HG03064 (cell line): ENCODE data around the gene MED23.

Experiments used
- ATAC-seq: cut with Tn5 transposase; IDR thresholded peaks from one replicate; pipeline ENCODE4 v1.9.1; 2021; ENCODE audit warnings: low read depth; ENCODE audit not compliant: unreplicated experiment

MED23 gene

GRCh38 chr6:131627724-131628682 is at the start of gene MED23:
Gene MED23 (minus strand): TSS chr6:131628242. CDS start chr6:131628049, 193 bp downstream.
- ATAC-seq: peak; percentile 99

DNA sequence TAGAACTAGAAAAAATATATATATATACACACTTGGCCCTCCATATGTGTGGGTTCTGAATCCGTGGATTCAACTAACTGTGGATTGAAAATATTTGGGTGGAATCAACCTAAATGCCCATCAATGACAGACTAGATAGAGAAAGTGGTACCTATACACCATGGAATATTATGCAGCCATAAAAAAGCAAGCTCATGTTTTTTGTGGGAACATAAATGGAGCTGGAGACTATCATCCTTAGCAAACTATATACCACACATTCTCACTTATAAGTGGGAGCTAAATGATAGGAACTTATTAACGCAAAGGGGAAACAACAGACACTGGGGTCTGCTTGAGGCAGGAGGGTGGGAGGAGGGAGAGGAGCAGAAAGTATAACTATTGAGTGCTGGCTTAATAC is 45.1 kb upstream of the MED23 start:
- ATAC-seq: no peak

GRCh38 chr6:131669891-131670290 is 41.8 kb upstream of the MED23 start:
- ATAC-seq: no peak

DNA sequence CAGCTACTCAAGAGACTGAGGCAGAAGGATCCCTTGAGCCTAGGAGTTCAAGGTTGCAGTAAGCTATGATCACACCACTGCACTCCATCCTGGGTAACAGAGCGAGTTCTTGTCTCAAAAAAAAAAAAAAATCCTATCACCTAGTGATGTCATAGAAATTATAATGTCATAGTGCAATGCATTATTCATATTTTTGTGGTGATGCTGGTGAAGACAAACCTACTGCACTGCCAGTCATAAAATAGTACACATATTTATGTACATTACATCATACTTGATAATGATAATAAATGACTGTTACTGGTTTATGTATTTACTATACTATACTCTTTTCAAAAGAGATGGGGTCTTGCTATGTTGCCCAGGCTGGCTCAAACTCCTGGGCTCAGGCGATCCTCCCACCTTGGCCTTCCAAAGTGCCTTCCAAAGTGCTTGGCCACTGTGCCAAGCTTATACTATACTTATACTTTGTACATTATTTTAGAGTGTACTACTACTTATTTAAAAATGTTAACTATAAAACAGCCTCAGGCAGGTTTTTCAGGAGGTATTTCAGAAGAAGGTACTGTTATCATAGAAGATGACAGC is 35.6 kb upstream of the MED23 start:
- no peak for ATAC-seq

GRCh38 chr6:131660195-131660594 is 32.2 kb upstream of the MED23 start:
- ATAC-seq: no peak

DNA sequence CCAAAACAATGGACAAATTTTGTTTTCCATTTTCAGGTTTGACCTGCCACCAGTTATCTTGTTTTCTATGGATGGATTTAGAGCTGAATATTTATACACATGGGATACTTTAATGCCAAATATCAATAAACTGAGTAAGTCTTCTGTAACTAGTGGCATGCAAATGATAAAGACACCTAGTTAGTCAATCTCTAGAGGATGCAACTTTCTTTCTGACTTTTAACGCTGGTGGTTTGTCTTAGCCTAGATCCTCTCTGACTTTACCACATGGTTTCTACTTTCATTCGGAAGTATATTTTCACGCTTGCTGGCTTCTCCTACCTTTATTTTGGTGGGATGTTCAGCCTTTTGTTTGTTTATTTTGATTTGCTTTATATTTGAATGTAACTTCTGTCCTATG is 30.2 kb upstream of the MED23 start:
- ATAC-seq: no peak

DNA sequence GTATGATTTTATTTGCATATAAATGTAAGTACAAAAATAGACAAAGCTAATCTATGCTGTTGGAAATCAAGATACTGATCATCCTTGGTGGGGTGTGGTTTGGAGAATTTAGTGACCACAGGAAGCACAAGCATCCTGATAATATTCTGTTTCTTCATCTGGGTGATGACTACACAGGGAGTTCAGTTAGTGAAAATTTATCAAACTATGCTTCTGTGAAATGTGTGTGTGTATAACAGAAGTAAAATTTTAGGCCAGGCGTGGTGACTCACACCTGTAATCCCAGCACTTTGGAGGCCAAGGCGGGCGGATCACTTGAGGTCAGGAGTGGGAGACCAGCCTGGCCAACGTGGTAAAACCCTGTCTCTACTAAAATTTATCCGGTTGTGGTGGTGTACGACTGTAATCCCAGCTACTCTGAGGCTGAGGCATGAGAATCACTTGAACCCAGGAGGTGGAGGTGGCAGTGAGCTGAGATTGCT is 29.6 kb upstream of the MED23 start:
- no peak for ATAC-seq

- ATAC-seq: no peak
Measured at GRCh38 chr6:131657222-131657621, 29.2 kb upstream of the MED23 start.

- ATAC-seq: no peak
Measured at GRCh38 chr6:131656667-131657066, 28.6 kb upstream of the MED23 start.

DNA sequence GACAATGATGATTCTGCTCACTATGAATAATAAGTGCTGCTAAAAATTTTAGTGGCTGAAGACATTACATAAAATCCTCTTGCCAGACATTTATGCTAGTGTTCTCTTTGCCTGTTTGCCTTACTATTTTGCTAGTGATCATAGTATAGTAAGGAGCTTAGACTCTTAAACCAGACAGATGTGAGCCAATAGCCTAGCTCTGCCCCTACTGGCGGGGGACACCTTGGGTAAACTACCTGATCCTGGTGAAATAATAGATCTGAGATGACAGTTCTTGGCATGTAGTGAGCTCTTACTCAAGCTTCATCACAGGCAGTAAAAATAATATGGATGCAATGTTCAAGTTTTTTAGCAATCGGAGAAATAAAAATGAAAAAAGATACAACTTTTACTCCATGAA is 27.9 kb upstream of the MED23 start:
- no peak for ATAC-seq

DNA sequence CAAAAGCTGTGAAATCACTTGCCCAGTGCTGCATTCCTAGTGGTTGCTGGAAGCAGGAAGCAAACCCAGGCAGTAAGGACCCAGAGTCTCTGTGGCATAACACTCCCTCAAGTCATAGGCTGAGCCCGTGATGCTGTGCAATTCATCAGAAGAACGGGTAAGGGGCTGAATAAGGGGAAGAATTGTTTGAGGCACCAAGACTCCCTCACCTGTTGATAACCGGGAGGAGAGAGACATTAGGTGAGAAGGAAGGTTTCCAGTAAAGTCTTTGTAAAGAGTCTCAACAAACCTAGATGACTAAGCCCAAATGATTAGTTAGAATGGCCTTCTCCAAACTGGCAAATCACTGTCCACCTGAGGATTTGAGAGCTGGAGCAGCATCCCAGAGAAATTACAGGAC is 27.3 kb upstream of the MED23 start:
- ATAC-seq: no peak

DNA sequence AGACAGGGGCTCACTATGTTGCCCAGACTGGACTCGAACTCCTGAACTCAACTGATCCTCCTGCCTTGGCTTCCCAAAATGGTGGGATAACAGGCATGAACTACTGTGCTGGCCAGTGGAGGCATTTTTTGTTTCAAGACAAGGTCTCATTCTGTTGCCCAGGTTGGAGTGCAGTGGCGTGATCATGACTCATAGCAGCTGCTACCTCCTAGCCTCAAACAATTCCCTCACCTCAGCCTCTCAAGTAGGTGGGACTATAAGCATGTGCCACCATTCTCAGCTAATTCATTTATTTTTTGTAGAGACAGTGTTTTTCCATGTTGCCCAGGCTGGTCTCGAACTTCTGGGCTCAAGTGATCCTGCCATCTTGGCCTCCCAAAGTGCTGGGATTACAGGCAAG is 26.3 kb upstream of the MED23 start:
- no peak for ATAC-seq

DNA sequence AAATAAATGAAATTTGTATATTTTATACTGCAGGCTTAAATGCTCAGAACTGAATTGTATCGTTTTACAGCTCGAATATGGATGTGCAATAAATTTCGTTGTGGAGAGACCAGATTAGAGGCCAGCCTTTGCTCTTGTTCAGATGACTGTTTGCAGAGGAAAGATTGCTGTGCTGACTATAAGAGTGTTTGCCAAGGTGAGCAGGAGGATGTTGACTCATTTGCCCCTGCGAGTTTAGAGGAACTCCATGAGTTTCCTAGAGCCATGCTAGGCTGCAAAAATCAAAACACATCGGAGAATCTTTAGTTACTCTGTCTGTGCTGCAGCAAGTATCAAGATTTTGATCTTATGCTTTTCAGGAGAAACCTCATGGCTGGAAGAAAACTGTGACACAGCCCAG is 24.4 kb upstream of the MED23 start:
- no peak for ATAC-seq

- no peak for ATAC-seq
Measured at GRCh38 chr6:131651782-131652181, 23.7 kb upstream of the MED23 start.

DNA sequence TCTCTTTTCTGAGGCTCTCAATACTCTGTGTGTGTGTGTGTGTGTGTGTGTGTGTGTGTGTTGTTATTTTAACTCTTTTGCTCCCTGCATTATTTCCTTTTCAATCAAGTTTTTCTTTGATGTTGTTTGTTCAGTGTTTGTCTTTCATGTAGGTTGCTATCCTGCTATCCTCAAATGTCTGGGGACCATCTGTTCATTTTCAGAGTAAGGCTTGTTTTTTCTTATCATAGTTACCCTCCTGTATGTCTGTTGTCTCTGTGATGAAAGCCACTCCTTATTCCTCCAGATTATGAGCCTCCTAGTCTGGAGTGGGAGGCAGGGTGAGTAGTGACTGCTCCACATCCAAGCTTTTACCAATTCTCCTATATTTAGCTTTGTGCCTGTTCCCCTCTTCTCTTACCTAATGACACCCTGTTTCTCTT is 18.2 kb upstream of the MED23 start:
- ATAC-seq: no peak

DNA sequence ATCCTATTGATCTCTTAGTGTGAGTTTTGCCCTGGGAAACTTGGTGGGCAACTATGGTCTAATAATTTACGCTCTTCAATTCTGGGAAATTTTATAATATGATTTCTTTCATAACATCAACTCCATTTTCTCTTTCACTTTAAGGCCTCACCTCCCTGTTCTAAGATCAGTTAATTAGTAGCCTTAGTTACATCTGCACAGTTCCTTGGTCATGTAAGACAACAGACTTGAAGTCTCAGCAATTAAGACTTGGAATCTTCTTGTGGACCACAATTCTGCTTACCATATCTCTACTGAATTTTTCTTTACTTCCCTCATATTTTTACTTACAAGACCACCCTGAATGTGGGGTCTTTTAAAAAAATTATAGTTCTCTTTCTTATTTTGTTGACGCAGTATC is 17.8 kb upstream of the MED23 start:
- no peak for ATAC-seq

DNA sequence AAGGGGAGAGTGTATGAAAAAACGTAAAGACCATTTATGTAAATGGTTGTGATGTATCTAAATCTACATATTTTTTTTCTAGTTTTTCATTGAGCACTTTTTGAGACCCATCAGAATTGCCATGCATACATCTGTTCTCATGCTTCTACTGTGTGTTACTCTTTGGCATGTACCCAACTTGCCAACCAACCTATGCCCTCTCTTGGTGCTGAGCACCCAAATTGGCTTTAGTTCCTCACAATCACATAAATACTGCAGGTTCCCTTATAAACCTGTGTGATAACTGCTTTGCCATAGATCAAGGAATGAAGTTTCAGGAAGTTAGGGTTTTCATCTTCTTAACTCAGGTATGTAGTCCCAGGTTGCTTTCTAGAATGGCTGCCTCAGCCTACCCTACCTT is 16.9 kb upstream of the MED23 start:
- no peak for ATAC-seq

GRCh38 chr6:131643855-131644460 is 15.9 kb upstream of the MED23 start:
- no peak for ATAC-seq

DNA sequence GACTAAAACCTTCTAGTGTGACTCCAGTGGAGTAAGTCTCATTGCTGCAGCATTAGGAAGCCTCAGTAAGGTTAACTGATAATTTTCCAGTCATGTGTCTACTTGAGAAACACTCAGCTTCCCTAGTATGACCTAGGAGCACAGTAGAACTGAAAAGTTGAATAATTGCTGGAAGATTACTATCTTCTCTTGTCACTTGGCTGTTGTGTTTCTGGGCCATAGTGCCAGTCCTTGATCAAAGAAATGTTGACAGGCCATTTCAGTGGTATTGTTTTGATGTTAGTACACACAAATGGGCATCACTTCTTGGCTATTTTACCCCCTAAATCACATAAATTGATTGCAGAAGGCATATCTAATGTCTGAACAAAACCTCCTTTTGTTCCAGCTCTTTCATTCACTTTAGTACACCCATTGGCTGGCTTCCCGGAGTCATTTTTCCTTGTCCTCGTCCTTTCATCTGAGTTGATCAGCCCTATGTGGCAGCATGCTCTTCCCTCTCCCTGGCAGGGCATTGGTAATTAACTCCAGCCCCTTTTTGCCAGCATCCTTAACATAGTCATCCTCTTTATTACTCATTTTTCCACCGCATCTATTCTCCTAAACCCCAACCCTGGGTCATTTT is 15.1 kb upstream of the MED23 start:
- ATAC-seq: no peak

- ATAC-seq: no peak
Measured at GRCh38 chr6:131642565-131642964, 14.5 kb upstream of the MED23 start.

DNA sequence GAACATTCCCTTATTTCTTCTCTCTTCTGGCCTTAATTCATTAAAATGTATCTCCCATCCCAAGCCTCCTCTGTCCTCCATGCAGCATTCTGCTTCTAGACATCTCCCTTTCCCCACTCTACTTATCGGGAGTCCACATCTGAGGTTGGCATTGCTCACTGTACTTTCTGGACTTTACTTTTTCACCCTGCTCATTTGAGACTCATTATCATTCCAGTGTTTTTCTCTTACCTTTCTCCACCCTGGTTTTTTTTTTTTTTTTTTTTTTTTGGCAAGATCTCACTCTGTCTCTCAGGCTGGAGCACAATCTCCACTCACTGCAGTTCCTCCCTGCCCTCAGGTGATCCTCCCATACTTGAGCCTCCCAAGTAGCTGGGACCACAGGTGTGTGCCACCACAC is 13.5 kb upstream of the MED23 start:
- no peak for ATAC-seq
